ENCODE measurements around the gene DLGAP1.

- no peak for TF ChIP-seq CTCF (IDR thresholded peaks at IDR 0.05)
- TF ChIP-seq EP300 (IDR thresholded peaks at IDR 0.05), result no peak
- no peak for TF ChIP-seq POLR2A (IDR thresholded peaks at IDR 0.05)
Observed at GRCh38 chr18:3761266-3761665, 693.8 kb downstream of the DLGAP1 start.
